ENCODE data around the gene MYF6.

GRCh38 chr12:80752464-80752863 is 45.0 kb downstream of the MYF6 start:
- no peak for TF ChIP-seq POLR2A (IDR thresholded peaks at IDR 0.05)
- no peak for TF ChIP-seq CTCF (IDR thresholded peaks at IDR 0.05)
- no peak for TF ChIP-seq POLR2AphosphoS5 (IDR thresholded peaks at IDR 0.05)
- TF ChIP-seq EP300 (IDR thresholded peaks at IDR 0.05; ENCODE audit: low read depth): no peak

Measured in transverse colon (tissue), 4 donors.